NCI-H1105 (cell line): ENCODE data around the gene MT1A.

Source experiments
- DNase-seq: peaks from one replicate; lab custom pipeline; 2025; lab: John Stamatoyannopoulos, UW

MT1A gene

DNA sequence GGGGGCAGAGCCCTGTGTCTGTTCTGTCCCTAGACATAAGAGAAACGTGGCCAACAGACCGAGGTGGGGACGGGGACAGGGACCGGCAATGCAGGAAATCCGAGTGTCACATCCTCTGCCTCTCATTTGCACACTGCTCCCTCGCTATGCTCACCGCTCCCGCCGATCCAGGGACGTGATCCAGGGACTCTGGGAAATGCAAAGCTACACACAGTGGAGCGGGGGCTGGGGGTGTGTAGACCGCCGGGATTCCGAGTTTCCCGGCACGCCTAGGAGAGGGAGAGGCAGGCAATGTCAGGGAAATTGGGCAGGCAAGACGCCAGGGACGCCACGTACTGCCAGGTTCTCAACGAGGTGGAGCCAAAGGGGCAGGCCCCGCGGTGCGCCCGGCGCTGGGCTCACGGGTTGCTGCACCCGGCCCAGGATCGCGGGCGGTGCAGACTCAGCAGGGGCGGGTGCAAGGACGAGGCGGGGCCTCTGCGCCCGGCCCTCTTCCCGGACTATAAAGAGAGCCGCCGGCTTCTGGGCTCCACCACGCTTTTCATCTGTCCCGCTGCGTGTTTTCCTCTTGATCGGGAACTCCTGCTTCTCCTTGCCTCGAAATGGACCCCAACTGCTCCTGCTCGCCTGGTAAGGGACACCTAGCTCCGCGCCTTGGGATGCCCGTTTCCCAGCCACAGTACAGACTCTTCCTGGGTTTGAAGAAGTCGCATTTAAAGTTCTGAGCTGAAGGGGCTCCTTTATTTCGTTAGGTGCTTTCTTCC, 43.7 kb downstream of the MT1A start, which contains the start of gene MT1X:
TSS of gene MT1X (plus strand) at position 532 of the 764 bp plus-strand sequence. CDS start at position 603, 71 bp downstream.
- peak; percentile 73 for DNase-seq

DNA sequence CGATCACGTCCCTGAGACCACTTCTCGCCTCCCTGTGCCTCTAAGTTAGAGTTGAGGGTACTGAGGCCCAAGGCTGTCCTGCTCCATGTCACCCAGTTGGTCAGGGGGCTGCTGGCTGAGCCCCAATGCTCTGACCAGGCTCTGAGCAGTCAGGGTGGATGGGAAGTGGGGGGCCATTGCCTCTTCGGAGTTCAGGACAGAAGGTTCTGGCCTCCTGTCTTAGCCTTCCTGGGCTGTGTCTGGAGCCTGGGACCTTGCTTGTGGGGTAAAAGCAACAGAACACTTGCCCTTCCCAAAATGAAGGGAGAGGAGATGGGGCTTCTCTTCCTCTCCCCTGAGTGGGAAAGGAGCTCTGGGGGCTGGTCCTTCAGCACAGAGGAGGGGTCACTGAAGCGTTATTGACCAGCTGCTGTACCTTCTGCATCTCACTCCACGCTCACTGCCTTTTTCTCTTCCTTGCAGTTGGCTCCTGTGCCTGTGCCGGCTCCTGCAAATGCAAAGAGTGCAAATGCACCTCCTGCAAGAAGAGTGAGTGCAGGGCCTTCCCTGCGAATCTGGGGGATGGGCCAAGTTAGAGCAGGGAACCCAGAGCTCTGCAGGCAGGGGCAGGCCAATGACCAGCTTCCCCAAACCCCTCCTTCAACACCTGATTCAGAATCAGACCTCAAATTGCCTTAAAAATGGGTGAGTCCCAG, 44.4 kb downstream of the MT1A start:
- DNase-seq, result no peak

DNA sequence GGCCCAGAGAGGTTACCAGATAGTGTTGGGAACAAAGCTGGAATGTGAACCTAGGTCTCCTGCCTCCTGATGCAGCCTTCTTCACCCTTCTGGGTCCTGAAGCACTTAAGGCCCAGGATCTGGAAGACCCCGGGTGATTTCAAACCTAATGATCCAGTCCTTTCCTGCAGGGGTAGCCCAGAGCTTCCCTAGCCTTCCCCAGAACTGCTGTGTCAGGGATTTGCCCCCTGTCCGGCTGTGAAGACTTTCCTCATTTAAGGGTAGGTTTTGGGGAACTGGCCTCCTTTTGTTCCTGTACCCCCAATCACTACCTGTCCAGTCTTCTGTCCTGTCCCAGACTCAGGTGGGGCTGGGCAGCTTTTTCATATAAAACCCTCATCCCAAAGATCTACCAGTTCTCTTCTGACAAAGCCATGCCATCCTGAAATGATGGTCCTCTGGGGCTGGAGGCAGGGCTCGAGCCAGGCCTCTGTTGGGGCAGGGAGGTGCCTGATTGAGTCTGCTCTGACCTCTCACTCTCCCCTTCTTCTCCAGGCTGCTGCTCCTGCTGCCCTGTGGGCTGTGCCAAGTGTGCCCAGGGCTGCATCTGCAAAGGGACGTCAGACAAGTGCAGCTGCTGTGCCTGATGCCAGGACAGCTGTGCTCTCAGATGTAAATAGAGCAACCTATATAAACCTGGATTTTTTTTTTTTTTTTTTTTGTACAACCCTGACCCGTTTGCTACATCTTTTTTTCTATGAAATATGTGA, 45.1 kb downstream of the MT1A start:
- DNase-seq, result no peak

DNA sequence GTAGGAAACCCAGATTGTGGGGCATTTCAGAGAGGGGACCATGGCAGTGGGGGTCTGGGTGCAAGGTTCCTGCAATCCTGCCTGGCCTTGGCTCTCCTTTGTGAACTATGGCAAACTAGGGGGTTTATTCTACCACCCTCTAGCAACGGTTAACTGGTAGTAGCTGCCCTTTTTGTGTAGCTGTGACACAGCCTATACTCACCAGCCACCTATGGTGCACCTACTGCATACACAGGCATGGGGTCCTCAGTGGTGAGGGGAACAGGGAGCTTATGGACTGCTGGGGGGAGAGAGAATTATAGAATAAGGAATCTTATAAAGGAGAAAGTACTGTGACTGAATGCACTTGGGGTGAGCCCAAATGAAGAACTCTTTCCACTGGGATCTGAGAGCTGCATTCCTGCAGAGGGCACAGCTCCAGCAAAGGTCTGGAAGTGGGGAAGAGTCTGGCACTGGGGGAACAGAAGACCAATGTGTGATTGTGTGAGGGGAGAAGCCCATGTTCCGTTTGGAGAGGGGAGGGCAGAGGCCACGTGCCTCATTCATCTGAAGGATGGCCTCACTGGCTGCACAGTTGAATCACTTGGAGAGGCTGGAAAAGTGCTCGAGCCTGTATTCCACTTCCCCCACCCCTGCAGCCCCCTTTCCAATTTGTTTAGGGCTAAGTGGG, 45.9 kb downstream of the MT1A start:
- DNase-seq, result no peak

DNA sequence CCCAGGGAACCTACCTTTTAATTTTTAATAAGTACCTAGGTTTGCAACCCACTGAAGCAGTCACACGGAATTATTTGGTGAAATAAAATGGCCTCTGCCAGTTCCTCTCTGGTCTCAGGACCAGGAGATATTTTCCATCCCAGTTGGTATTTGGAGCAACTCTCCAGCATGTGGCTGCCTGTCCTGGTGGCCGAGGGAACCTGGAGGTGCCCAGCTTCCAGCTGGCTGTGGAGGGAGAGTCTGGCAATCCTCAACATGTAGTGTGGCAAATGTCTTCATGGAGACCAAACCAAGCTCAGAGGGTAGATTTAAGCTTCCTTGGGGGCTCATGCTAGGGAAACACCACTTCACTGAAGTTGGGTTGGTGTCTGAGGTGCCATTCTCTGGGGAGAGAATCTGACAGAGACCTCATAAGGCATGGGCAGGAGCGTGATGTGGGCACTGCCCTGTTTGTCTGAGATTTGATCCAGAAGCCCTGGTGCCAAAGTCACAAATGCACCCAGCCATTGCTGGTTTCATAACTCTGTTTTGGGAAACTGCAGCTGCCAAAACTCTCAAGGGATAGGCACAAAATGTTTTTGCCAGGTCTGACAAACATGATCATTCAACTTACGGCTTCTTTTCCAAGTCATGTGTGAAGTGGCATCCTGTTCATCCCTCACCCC, 46.6 kb downstream of the MT1A start:
- DNase-seq, result no peak

DNA sequence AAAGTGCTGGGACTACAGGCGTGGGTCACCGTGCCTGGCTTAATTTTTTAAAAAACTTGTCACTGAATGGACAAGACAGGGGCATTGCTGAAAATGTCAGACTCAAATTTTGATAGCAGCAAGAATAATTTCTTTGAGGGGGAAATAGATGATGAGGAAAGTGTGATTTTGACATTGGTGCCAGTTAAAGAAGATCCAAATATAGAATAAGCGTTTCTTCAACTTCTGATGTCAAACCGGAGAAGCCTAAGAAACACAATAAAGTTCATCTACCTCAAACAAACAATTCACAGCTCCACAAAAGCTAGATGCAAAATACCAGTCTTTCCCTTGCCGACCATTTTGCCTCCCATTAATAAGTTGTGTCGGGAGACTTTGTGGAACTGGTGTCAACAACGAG, 48.3 kb downstream of the MT1A start:
- no peak for DNase-seq

DNA sequence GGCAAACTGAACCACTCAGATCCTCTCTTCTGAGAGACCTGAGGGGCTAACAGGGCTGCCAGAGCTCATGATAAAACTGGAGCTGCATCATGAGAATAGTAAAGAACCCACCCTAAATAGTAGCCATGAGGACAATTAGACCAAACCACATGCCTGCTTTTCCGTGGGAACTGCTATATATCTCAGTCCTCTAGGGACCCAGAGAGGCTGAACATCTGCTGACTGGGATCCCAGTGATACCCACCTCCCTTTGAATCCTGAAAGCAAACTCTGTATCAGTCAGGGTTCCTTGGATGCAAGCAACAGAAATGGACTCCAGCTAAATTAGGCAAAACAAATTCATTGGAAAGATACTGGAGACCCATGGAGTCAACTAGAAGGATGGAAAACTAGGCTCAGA, 50.3 kb downstream of the MT1A start:
- DNase-seq, result no peak

DNA sequence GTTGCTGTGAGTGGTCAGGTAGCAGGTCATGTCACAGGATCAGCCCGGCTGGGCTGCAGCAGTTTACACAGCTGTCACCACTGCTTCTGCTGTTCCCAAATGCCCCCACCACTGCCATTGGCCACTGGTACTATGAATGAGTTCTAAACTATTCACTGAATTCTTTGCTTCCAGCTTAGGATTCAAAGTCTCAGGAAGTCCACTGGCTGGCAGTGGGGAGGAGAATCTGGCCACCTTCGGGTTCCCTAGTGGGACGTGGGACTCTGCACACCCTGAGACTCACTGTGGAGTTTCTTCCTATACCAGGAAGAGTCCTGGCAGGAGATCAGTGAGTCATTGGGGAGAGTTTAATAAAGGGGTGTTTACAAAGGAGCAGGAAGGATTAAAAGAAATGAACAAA, 50.7 kb downstream of the MT1A start:
- no peak for DNase-seq
